Breast epithelium (tissue), 3 donors: Measurements from ENCODE around the gene UBL5.

Experiments used
- POLR2A ChIP-seq: fragments of 450-650 bp; IDR thresholded peaks from one replicate; pipeline ENCODE4 v1.6.1; 2016; ENCODE audit warnings: antibody characterized with exemption, mild to moderate bottlenecking, moderate library complexity
- TF ChIP-seq, protein P1 (sequence below), 3 donors: fragments of 450-650 bp; IDR thresholded peaks; one replicate each; pipeline ENCODE4 v1.5.1; 2016 to 2017; ENCODE audit warnings: antibody characterized with exemption in 3 of 3, mild to moderate bottlenecking in 3 of 3, moderate library complexity in 3 of 3

DNA sequence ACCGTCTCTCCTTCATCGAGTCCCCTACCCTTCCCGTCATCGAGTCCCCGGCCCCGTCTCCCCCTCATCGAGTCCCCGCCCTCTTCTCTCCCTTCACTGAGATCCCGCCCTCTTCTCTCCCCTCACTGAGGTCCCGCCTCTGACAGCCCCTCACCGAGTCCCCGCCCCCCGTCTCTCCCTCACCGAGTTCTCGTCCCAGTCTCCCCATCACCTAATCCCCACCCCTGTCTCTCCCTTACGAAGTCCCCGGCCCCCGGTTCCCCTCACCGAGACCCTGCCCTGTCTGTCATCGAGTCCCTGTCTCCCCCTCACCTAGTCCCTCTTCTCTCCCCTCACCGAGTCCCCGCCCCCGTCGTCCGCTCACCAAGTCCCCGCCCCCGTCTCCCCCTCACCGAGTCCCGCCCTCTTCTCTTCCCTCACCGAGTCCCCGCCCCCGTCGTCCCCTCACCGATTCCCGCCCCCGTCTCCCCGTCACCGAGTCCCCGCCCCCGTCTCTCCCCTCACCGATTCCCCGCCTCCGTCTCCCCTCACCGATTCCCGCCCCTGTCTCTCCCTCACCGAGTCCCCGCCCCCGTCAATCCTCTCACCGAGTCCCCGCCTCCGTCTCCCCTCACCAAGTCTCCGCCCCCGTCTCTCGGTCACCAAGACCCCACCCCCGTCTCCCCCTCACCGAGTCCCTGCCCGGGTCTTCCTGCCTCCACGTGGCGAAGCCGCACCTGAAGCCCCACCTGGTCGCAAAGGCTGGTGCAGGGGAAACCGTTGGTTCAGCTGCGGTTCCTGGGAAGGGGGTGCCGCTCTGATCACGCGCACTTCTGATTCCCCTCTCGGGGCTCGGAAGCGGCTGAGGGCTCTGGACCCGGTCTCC, 35.3 kb upstream of the UBL5 start:
- TF ChIP-seq, protein P1, sequence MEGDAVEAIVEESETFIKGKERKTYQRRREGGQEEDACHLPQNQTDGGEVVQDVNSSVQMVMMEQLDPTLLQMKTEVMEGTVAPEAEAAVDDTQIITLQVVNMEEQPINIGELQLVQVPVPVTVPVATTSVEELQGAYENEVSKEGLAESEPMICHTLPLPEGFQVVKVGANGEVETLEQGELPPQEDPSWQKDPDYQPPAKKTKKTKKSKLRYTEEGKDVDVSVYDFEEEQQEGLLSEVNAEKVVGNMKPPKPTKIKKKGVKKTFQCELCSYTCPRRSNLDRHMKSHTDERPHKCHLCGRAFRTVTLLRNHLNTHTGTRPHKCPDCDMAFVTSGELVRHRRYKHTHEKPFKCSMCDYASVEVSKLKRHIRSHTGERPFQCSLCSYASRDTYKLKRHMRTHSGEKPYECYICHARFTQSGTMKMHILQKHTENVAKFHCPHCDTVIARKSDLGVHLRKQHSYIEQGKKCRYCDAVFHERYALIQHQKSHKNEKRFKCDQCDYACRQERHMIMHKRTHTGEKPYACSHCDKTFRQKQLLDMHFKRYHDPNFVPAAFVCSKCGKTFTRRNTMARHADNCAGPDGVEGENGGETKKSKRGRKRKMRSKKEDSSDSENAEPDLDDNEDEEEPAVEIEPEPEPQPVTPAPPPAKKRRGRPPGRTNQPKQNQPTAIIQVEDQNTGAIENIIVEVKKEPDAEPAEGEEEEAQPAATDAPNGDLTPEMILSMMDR (IDR thresholded peaks at IDR 0.05): peak in 2 of 3 donors; percentile 14 to 23
- TF ChIP-seq POLR2A: no peak
